K562 (cell line): ENCODE measurements around the gene SENP7. TPM values are rescaled to one million over a fixed set of nuclear protein-coding genes. Genes with fewer than 3 reads are reported as not detected.

Experiments used
- ATAC-seq: fragments of 200-7000 bp; cut with Tn5 transposase; 3 replicates; pipeline ENCODE4 v1.9.1; 2020; ENCODE audit warnings: moderate library complexity
- BruUV-seq: library from RNA; stranded (reverse); fragments of 400-500 nt; replicated peaks from 2 replicates; lab custom pipeline; 2021; lab: Mats Ljungman, UMichigan
- CTCF ChIA-PET: fragments of 300-600 bp; formaldehyde crosslinking; extraction: SDS; loops from one replicate; lab custom pipeline; 2021; ENCODE audit warnings: low intra/inter-chr PET ratio; lab: Yijun Ruan, JAX
- POLR2A ChIA-PET: fragments of 300-600, 350-650 bp; sonication (Branson Sonifier 250); formaldehyde crosslinking; extraction: SDS; loops from one replicate; lab custom pipeline; 2021; ENCODE audit warnings: antibody characterized with exemption, inconsistent platforms; lab: Yijun Ruan, JAX
- DNase-seq, 4 experiments: peaks; one replicate each; pipeline versions ENCODE4 v3.0.0 to v3.0.0-alpha.2; 2011 to 2018; ENCODE audit warnings: low spot score in 3 of 4, mixed read lengths in 3 of 4; ENCODE audit errors: extremely low read depth in 1 of 4
- FAIRE-seq: peaks from 2 replicates; lab custom pipeline; 2011; peaks lifted over from hg19 to GRCh38; lab: Jason Lieb, UNC
- H2AFZ ChIP-seq: 2 replicates; pipeline ENCODE4 v1.6.0; 2011; ENCODE audit warnings: low read depth, low read length, control low read depth, inconsistent platforms
- H3K27ac ChIP-seq: fragments of 200-600 bp; 3 replicates; pipeline ENCODE4 v1.8.0; 2011; ENCODE audit warnings: low read depth, mild to moderate bottlenecking, control low read depth, inconsistent platforms, low read length, moderate library complexity, mixed read lengths; ENCODE audit errors: extremely low read depth
- H3K27me3 ChIP-seq, 2 experiments: fragments of 300-600 bp in 1 of 2; 2 replicates in 1 of 2; 3 replicates in 1 of 2; pipeline versions ENCODE4 v1.6.0 to v1.8.0; 2011; ENCODE audit warnings: inconsistent platforms in 2 of 2, low read length in 2 of 2, mild to moderate bottlenecking in 1 of 2, mixed read lengths in 1 of 2, moderate library complexity in 1 of 2; ENCODE audit not compliant: control insufficient read depth in 2 of 2, insufficient read depth in 2 of 2
- H3K36me3 ChIP-seq: fragments of 300-600 bp; 3 replicates; pipeline ENCODE4 v1.8.0; 2011; ENCODE audit warnings: mild to moderate bottlenecking, low read length, inconsistent platforms; ENCODE audit not compliant: control insufficient read depth, insufficient read depth
- H3K4me1 ChIP-seq, 2 experiments: fragments of 200-600 bp in 1 of 2; replicated peaks in 1 of 2; 2 replicates in 1 of 2; 3 replicates in 1 of 2; pipeline versions ENCODE4 v1.5.1 to v1.8.0; 2011; ENCODE audit warnings: inconsistent platforms in 2 of 2, low read length in 2 of 2, mild to moderate bottlenecking in 1 of 2, mixed read lengths in 1 of 2, moderate library complexity in 1 of 2; ENCODE audit not compliant: control insufficient read depth in 2 of 2, insufficient read depth in 2 of 2
- H3K4me2 ChIP-seq: 2 replicates; pipeline ENCODE4 v1.6.1; 2011; ENCODE audit warnings: low read length, control low read depth, inconsistent platforms, mixed read lengths; ENCODE audit not compliant: insufficient read depth
- H3K4me3 ChIP-seq: fragments of 200-600 bp; sonication (generic), shearing (Covaris generic); 2 replicates; pipeline ENCODE4 v1.5.1; 2016; ENCODE audit warnings: control low read depth, inconsistent platforms
- H3K79me2 ChIP-seq: fragments of 200-600 bp; 3 replicates; pipeline ENCODE4 v1.8.0; 2011; ENCODE audit warnings: low read length, inconsistent platforms; ENCODE audit not compliant: control insufficient read depth, insufficient read depth
- H3K9ac ChIP-seq, 2 experiments: 2 replicates each; pipeline versions ENCODE4 v1.6.0 to v1.6.1; 2011; ENCODE audit warnings: low read depth in 2 of 2, low read length in 2 of 2, control low read depth in 1 of 2, inconsistent platforms in 1 of 2, mild to moderate bottlenecking in 1 of 2, mixed read lengths in 1 of 2; ENCODE audit not compliant: insufficient read depth in 1 of 2
- H3K9me1 ChIP-seq: one replicate; pipeline ENCODE4 v1.6.0; 2011; ENCODE audit warnings: inconsistent platforms, mild to moderate bottlenecking, low read length, moderate library complexity; ENCODE audit not compliant: control insufficient read depth, insufficient read depth
- H3K9me3 ChIP-seq: replicated peaks from 2 replicates; pipeline ENCODE4 v1.5.1; 2011; ENCODE audit warnings: low read depth, low read length, inconsistent platforms; ENCODE audit not compliant: control insufficient read depth, insufficient read depth
- H4K20me1 ChIP-seq: replicated peaks from 2 replicates; pipeline ENCODE4 v1.6.1; 2011; ENCODE audit warnings: low read length, inconsistent platforms, mixed read lengths; ENCODE audit not compliant: control insufficient read depth, insufficient read depth
- CHD4 ChIP-seq: fragments of 200-600 bp; sonication (generic); IDR thresholded peaks from 3 replicates; pipeline ENCODE4 v1.6.1; 2012; ENCODE audit warnings: low read depth, mild to moderate bottlenecking, mixed read lengths, low read length, inconsistent platforms; ENCODE audit not compliant: insufficient read depth, insufficient replicate concordance, poor library complexity, severe bottlenecking
- DNMT1 ChIP-seq: fragments of 450-650 bp; IDR thresholded peaks from 2 replicates; pipeline ENCODE4 v1.6.1; 2016; ENCODE audit warnings: antibody characterized with exemption, mild to moderate bottlenecking
- HDAC3 ChIP-seq: fragments of 450-650 bp; IDR thresholded peaks from 2 replicates; pipeline ENCODE4 v1.6.1; 2018; ENCODE audit warnings: borderline replicate concordance, mild to moderate bottlenecking, moderate library complexity; ENCODE audit not compliant: partially characterized antibody
- NCOR1 ChIP-seq: fragments of 450-650 bp; IDR thresholded peaks from 2 replicates; pipeline ENCODE4 v1.6.1; 2016; ENCODE audit warnings: mild to moderate bottlenecking, moderate library complexity
- NFIX ChIP-seq: fragments of 250-450 bp; sonication (Bioruptor Pico); IDR thresholded peaks from 2 replicates; pipeline ENCODE4 v1.4.0; 2020; ENCODE audit warnings: low read depth, mild to moderate bottlenecking, moderate library complexity
- POLR2H ChIP-seq: IDR thresholded peaks from 2 replicates; pipeline ENCODE4 v1.6.1; 2016; ENCODE audit warnings: missing genetic modification characterization, low read depth, mild to moderate bottlenecking, control low read depth, missing compliant biosample characterization, moderate library complexity
- SMARCE1 ChIP-seq: fragments of 450-650 bp; IDR thresholded peaks from 2 replicates; pipeline ENCODE4 v1.7.1; 2016; ENCODE audit warnings: mild to moderate bottlenecking
- TAF7 ChIP-seq: fragments of 450-650 bp; IDR thresholded peaks from 2 replicates; pipeline ENCODE4 v1.6.1; 2016; ENCODE audit warnings: missing genetic modification characterization, missing compliant biosample characterization
- ZNF41 ChIP-seq: fragments of 250-450 bp; sonication (Bioruptor Pico); conservative IDR thresholded peaks from 2 replicates; pipeline ENCODE4 v1.4.0; 2020; ENCODE audit warnings: mild to moderate bottlenecking
- ZNF707 ChIP-seq: fragments of 250-450 bp; sonication (Bioruptor Pico); conservative IDR thresholded peaks from 2 replicates; pipeline ENCODE4 v1.8.0; 2022; ENCODE audit warnings: inconsistent platforms, mild to moderate bottlenecking, moderate library complexity
- WGBS: fragments of 100-300 bp; shearing (Covaris generic); methylation state at CpG from one replicate; pipeline ENCODE4 v1.1.6; 2016; ENCODE audit warnings: low coverage, mixed read lengths; ENCODE audit not compliant: insufficient coverage; ENCODE audit errors: missing lambda C conversion rate; 5-methylcytosine and 5-hydroxymethylcytosine counted together
- in situ Hi-C: fragments of 300-500 bp; cut with MboI; formaldehyde crosslinking; loops from 4 replicates; pipeline ENCODE4 v1.15.0; 2018; ENCODE audit warnings: inconsistent platforms, mixed read lengths
- intact Hi-C: fragments of 100-400 bp; cut with micrococcal nuclease; formaldehyde crosslinking; loops from 2 replicates; pipeline ENCODE4 v1.14.2; 2022
- polyA plus RNA-seq, 8 experiments: library from polyadenylated mRNA; depleted of rRNA in 4 of 8; stranded (reverse) in 5 of 8; unstranded in 3 of 8; fragments of >200 nt; fragmentation: Nextera tagmentation in 2 of 8; fragmentation: Illumina TruSeq in 1 of 8; extraction: Ambion mirVana in 2 of 8; extraction: Trizol in 1 of 8; gene quantifications; 2 replicates each; pipeline versions ENCODE4 v1.2.1 to v1.2.3, GENCODE V29; 2011 to 2014; ENCODE audit warnings: inconsistent platforms in 1 of 8, missing spikeins in 1 of 8
- total RNA-seq, 7 experiments: library from RNA; depleted of rRNA in 6 of 7; stranded (reverse); fragments of >200 nt in 6 of 7; fragmentation: Illumina TruSeq in 2 of 7; extraction: Trizol in 2 of 7; gene quantifications; 2 replicates each; pipeline versions ENCODE4 v1.2.1 to v1.2.3, GENCODE V29; 2011 to 2021; ENCODE audit warnings: low replicate concordance in 1 of 7
- TF ChIP-seq, protein P1 (sequence below): fragments of 200-800 bp; sonication (Bioruptor generic); IDR thresholded peaks from 2 replicates; pipeline ENCODE4 v1.6.1; 2017; ENCODE audit warnings: missing genetic modification characterization, missing compliant biosample characterization
- TF ChIP-seq, protein P2 (sequence below): sonication (generic); formaldehyde crosslinking; IDR thresholded peaks from 2 replicates; pipeline ENCODE4 v1.8.0; 2022; ENCODE audit warnings: missing genetic modification reagents, mild to moderate bottlenecking, moderate library complexity, borderline replicate concordance
- TF ChIP-seq, protein P3 (sequence below): fragments of 450-650 bp; IDR thresholded peaks from 2 replicates; pipeline ENCODE4 v1.6.1; 2016
- TF ChIP-seq, protein P4 (sequence below), 2 experiments: fragments of 450-650 bp in 1 of 2; sonication (generic) in 1 of 2; formaldehyde crosslinking in 1 of 2; IDR thresholded peaks in 1 of 2; conservative IDR thresholded peaks in 1 of 2; 2 replicates each; pipeline versions ENCODE4 v1.6.1 to v1.8.1; 2016 to 2023; ENCODE audit warnings: mild to moderate bottlenecking in 2 of 2, moderate library complexity in 2 of 2, inconsistent platforms in 1 of 2, missing genetic modification reagents in 1 of 2

Gene SENP7
- total and polyA plus RNA-seq, 9 of the 15 experiments (the other 6 are each of a cell fraction or from before 2014, with no cell fraction given) = 4.1 to 21.9 (median 10.7) TPM

DNA sequence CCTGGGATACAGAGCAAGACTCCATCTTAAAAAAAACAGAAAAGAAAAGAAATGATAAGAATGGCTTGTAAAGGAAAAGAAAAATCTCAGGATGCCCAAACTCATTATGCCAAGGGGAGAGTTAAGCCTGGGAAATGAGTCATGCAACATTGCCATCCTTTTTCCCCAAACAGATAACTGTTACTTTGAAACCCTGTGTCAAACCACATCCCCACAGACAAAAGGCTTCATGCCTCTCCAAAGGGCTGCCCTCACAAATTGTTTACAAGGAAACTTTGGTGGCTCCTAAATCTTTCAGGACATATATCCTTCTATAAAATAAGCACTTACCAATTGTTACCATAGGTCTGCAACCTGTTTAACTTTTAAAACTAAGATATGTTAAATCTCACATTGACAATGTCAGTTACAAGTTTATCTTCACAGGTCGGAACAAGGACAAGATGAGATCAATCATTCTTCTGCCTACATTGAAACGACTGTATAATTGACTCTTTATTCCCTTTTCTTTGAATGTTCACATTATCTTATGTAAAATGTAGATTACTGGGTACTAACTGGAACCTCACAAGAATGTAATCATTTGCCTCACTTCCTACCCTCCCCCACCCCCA, 18.6 kb upstream of the SENP7 start:
- Histone ChIP-seq H3K27me3 (no peaks in the 10 kb centered on the region), H3K9ac (no peak overlapping the region), H3K4me1 (peaks cover 10 to 57% of the 10 kb centered on the region in 2 experiments), H3K79me2 (no peaks in the 10 kb centered on the region), H4K20me1 (no peaks in the 10 kb centered on the region), H3K4me2 (no peak overlapping the region; the same call in 1 of the 2 replicates), H3K36me3 (no peaks in the 10 kb centered on the region), H3K4me3 (no peak overlapping the region), H2AFZ (no peak overlapping the region), H3K27ac (peak overlapping the region; percentile 83), H3K9me1 (no peaks in the 10 kb centered on the region), H3K9me3 (0 out of 2 replicates have a peak, but pooled peaks cover 2% of the 10 kb centered on the region)
- peak; percentile 11 for FAIRE-seq
- in situ Hi-C loops = no loop called here
- 0% methylated on average over 2 of the region's 2 CpGs for WGBS
- ChIA-PET POLR2A (no interaction called here), CTCF (no interaction called here)
- no peak; the same call in 2 of the 3 replicates for ATAC-seq
- peak in 1 of 4 experiments; percentile 38 for DNase-seq
- intact Hi-C loops = loop anchor here (2.0 kb wide), 1 partner anchor 19 kb away; the partner anchor contains the start of gene SENP7
- no TSS peak for BruUV-seq
- TF ChIP-seq HDAC3 (no peak), ZNF707 (CRISPR knock-in tag) (no peak), NFIX (no peak), NCOR1 (peak; percentile 8; the same call in 1 of the 2 replicates), TAF7 (no peak), CHD4 (no peak), POLR2H (tag) (no peak), SMARCE1 (no peak), DNMT1 (no peak), ZNF41 (no peak)
- TF ChIP-seq, protein P1, sequence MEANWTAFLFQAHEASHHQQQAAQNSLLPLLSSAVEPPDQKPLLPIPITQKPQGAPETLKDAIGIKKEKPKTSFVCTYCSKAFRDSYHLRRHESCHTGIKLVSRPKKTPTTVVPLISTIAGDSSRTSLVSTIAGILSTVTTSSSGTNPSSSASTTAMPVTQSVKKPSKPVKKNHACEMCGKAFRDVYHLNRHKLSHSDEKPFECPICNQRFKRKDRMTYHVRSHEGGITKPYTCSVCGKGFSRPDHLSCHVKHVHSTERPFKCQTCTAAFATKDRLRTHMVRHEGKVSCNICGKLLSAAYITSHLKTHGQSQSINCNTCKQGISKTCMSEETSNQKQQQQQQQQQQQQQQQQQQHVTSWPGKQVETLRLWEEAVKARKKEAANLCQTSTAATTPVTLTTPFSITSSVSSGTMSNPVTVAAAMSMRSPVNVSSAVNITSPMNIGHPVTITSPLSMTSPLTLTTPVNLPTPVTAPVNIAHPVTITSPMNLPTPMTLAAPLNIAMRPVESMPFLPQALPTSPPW (CRISPR knock-in tag) = 0 out of 2 replicates have a peak, but pooled peaks have one; percentile 10
- TF ChIP-seq, protein P2, sequence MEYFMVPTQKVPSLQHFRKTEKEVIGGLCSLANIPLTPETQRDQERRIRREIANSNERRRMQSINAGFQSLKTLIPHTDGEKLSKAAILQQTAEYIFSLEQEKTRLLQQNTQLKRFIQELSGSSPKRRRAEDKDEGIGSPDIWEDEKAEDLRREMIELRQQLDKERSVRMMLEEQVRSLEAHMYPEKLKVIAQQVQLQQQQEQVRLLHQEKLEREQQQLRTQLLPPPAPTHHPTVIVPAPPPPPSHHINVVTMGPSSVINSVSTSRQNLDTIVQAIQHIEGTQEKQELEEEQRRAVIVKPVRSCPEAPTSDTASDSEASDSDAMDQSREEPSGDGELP (CRISPR knock-in tag) = no peak
- TF ChIP-seq, protein P3, sequence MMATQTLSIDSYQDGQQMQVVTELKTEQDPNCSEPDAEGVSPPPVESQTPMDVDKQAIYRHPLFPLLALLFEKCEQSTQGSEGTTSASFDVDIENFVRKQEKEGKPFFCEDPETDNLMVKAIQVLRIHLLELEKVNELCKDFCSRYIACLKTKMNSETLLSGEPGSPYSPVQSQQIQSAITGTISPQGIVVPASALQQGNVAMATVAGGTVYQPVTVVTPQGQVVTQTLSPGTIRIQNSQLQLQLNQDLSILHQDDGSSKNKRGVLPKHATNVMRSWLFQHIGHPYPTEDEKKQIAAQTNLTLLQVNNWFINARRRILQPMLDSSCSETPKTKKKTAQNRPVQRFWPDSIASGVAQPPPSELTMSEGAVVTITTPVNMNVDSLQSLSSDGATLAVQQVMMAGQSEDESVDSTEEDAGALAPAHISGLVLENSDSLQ = 0 out of 2 replicates have a peak, but pooled peaks have one; percentile 12
- TF ChIP-seq, protein P4, sequence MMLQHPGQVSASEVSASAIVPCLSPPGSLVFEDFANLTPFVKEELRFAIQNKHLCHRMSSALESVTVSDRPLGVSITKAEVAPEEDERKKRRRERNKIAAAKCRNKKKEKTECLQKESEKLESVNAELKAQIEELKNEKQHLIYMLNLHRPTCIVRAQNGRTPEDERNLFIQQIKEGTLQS (IDR thresholded peaks at IDR 0.05) = peak; percentile 47; the same call in 1 of the 2 replicates
- TF ChIP-seq, protein P4 (CRISPR knock-in tag; conservative IDR thresholded peaks at IDR 0.05) = no peak
